Activated CD8-positive, alpha-beta T cell treated with anti-CD3 and anti-CD28 coated beads for 36 hours (primary cell): ENCODE measurements around the gene MKNK1. TPM values are rescaled to one million over a fixed set of nuclear protein-coding genes. Genes with fewer than 3 reads are reported as not detected.

ENCODE experiments used
- ATAC-seq: fragments of 200-7000 bp; cut with Tn5 transposase; one replicate; pipeline ENCODE4 v1.10.0; 2021; ENCODE audit warnings: mild to moderate bottlenecking, moderate library complexity
- CTCF ChIA-PET: fragments of 350-600 bp; sonication (Branson Sonifier 250); formaldehyde crosslinking; loops from one replicate; lab custom pipeline; 2021; ENCODE audit warnings: antibody characterized with exemption; lab: Charles Lee
- POLR2A ChIA-PET: fragments of 350-600 bp; sonication (Branson Sonifier 250); formaldehyde crosslinking; loops from one replicate; lab custom pipeline; 2021; ENCODE audit warnings: antibody characterized with exemption; lab: Charles Lee
- DNase-seq: peaks from one replicate; pipeline ENCODE4 v3.0.0-alpha.2; 2020
- H3K27ac Mint-ChIP-seq: one replicate; pipeline ENCODE4 v1.8.0; 2021; ENCODE audit warnings: mild to moderate bottlenecking, mixed read lengths
- H3K27me3 Mint-ChIP-seq: one replicate; pipeline ENCODE4 v1.8.0; 2021; ENCODE audit warnings: mixed read lengths
- H3K36me3 Mint-ChIP-seq: one replicate; pipeline ENCODE4 v1.8.0; 2021; ENCODE audit warnings: low read depth, mixed read lengths
- H3K4me1 Mint-ChIP-seq: one replicate; pipeline ENCODE4 v1.8.0; 2021; ENCODE audit warnings: low read depth, mixed read lengths
- H3K4me3 Mint-ChIP-seq: one replicate; pipeline ENCODE4 v1.8.0; 2021; ENCODE audit warnings: mild to moderate bottlenecking, moderate library complexity, mixed read lengths
- H3K9me3 Mint-ChIP-seq: one replicate; pipeline ENCODE4 v1.8.0; 2021; ENCODE audit warnings: mixed read lengths
- CTCF ChIP-seq: fragments of 200-600 bp; IDR thresholded peaks from one replicate; pipeline ENCODE4 v1.8.0; 2022; ENCODE audit warnings: antibody characterized with exemption, mild to moderate bottlenecking
- intact Hi-C: fragments of 100-400 bp; cut with micrococcal nuclease; formaldehyde crosslinking; loops from one replicate; pipeline ENCODE4 v1.10.0; 2022
- total RNA-seq, 2 experiments: library from RNA; stranded (reverse); gene quantifications; one replicate each; pipeline ENCODE4 v1.2.3, GENCODE V29; 2021

Gene MKNK1
- total RNA-seq, 2 experiments from 2014 or later, result 31.1 to 35.5 TPM

- Mint-ChIP-seq H3K36me3 (peaks cover 13% of the 10 kb centered on the region), H3K27me3 (no peaks in the 10 kb centered on the region), H3K27ac (no peak overlapping the region), H3K4me3 (no peak overlapping the region), H3K4me1 (no peaks in the 10 kb centered on the region), H3K9me3 (no peaks in the 10 kb centered on the region)
- ChIA-PET POLR2A (no interaction called here), CTCF (no interaction called here)
- intact Hi-C loops, result no loop called here
- no peak for TF ChIP-seq CTCF
- no peak for DNase-seq
- no peak for ATAC-seq
Observed at GRCh38 chr1:46563341-46563740, 40.7 kb downstream of the MKNK1 start.

- ChIA-PET POLR2A (no interaction called here), CTCF (no interaction called here)
- no peaks in the 10 kb centered on the region for H3K4me1 Mint-ChIP-seq
- H3K27ac Mint-ChIP-seq, result no peak overlapping the region
- H3K4me3 Mint-ChIP-seq, result no peak overlapping the region
- ATAC-seq, result no peak
- peaks cover 10% of the 10 kb centered on the region for H3K36me3 Mint-ChIP-seq
- intact Hi-C loops, result no loop called here
- no peaks in the 10 kb centered on the region for H3K27me3 Mint-ChIP-seq
- TF ChIP-seq CTCF, result no peak
- H3K9me3 Mint-ChIP-seq, result no peaks in the 10 kb centered on the region
- DNase-seq, result no peak
Observed at GRCh38 chr1:46562498-46562897, 41.6 kb downstream of the MKNK1 start.

- intact Hi-C loops, result no loop called here
- no peak for ATAC-seq
- no peak overlapping the region for H3K27ac Mint-ChIP-seq
- no peaks in the 10 kb centered on the region for H3K9me3 Mint-ChIP-seq
- POLR2A ChIA-PET, result no interaction called here
- TF ChIP-seq CTCF, result no peak
- no peak for DNase-seq
- H3K4me1 Mint-ChIP-seq, result no peaks in the 10 kb centered on the region
- peaks cover 3% of the 10 kb centered on the region for H3K36me3 Mint-ChIP-seq
- CTCF ChIA-PET, result interaction anchor here (0.9 to 1.2 kb wide), 2 partner anchors 9 to 11 kb away, joined by 3 to 4 read pairs; no protein-coding TSS in a partner anchor
- no peaks in the 10 kb centered on the region for H3K27me3 Mint-ChIP-seq
- no peak overlapping the region for H3K4me3 Mint-ChIP-seq
Observed at GRCh38 chr1:46558966-46559365, 45.1 kb downstream of the MKNK1 start.

GRCh38 chr1:46558141-46558963 lies 45.7 kb downstream of the MKNK1 start:
- Mint-ChIP-seq H3K27ac (no peak overlapping the region), H3K4me3 (no peak overlapping the region), H3K36me3 (peaks cover 3% of the 10 kb centered on the region), H3K9me3 (no peaks in the 10 kb centered on the region), H3K27me3 (no peaks in the 10 kb centered on the region), H3K4me1 (no peaks in the 10 kb centered on the region)
- ChIA-PET POLR2A (no interaction called here), CTCF (interaction anchor here (0.9 to 1.2 kb wide), 2 partner anchors 9 to 11 kb away, joined by 3 to 4 read pairs; no protein-coding TSS in a partner anchor)
- no peak for ATAC-seq
- no peak for TF ChIP-seq CTCF
- no peak for DNase-seq
- intact Hi-C loops, result no loop called here

GRCh38 chr1:46557403-46557802 lies 46.7 kb downstream of the MKNK1 start:
- ATAC-seq (no peak), DNase-seq (no peak)
- CTCF ChIA-PET, result no interaction called here
- Mint-ChIP-seq H3K4me1 (no peaks in the 10 kb centered on the region), H3K4me3 (no peak overlapping the region), H3K27me3 (no peaks in the 10 kb centered on the region), H3K27ac (no peak overlapping the region), H3K9me3 (no peaks in the 10 kb centered on the region), H3K36me3 (peaks cover 3% of the 10 kb centered on the region)
- POLR2A ChIA-PET, result no interaction called here
- no peak for TF ChIP-seq CTCF
- intact Hi-C loops, result no loop called here
